BE2C (cell line): ENCODE measurements around the gene PRPF39.

Experiments used
- DNase-seq: peaks from one replicate; pipeline ENCODE4 v3.0.0-alpha.2; 2020
- H3K27me3 ChIP-seq: fragments of 250-450 bp; sonication (Bioruptor Pico); 2 replicates; pipeline ENCODE4 v1.5.1; 2020; ENCODE audit warnings: mild to moderate bottlenecking
- H3K36me3 ChIP-seq: fragments of 250-450 bp; sonication (Bioruptor Pico); 2 replicates; pipeline ENCODE4 v1.5.1; 2020; ENCODE audit warnings: mild to moderate bottlenecking
- H3K4me1 ChIP-seq: fragments of 250-450 bp; sonication (Bioruptor Pico); 2 replicates; pipeline ENCODE4 v1.5.1; 2020
- H3K4me3 ChIP-seq: 2 replicates; pipeline ENCODE4 v1.5.1; 2011; ENCODE audit warnings: low read depth, low read length
- H3K9me3 ChIP-seq: fragments of 250-450 bp; sonication (Bioruptor Pico); 2 replicates; pipeline ENCODE4 v1.5.1; 2020
- CTCF ChIP-seq: IDR thresholded peaks from 2 replicates; pipeline ENCODE4 v1.5.1; 2012; ENCODE audit warnings: mild to moderate bottlenecking, low read depth, low read length

PRPF39 gene

GRCh38 chr14:45057881-45058364, 26.0 kb upstream of the PRPF39 start:
- no peak for DNase-seq
- TF ChIP-seq CTCF, result no peak
- no peaks in the 10 kb centered on the region for H3K27me3 ChIP-seq

GRCh38 chr14:45060551-45060950, 23.4 kb upstream of the PRPF39 start:
- no peak for TF ChIP-seq CTCF
- no peaks in the 10 kb centered on the region; the same call in 1 of the 2 replicates for H3K9me3 ChIP-seq

More at GRCh38 chr14:45057881-45058364, 26.0 kb upstream of the PRPF39 start:
- H3K4me1 ChIP-seq, result no peaks in the 10 kb centered on the region
- peaks cover 20% of the 10 kb centered on the region for H3K36me3 ChIP-seq
- no peak overlapping the region for H3K4me3 ChIP-seq
- no peaks in the 10 kb centered on the region; the same call in 1 of the 2 replicates for H3K9me3 ChIP-seq

GRCh38 chr14:45065540-45065939, 18.4 kb upstream of the PRPF39 start:
- DNase-seq, result no peak
- H3K4me1 ChIP-seq, result no peaks in the 10 kb centered on the region
- H3K27me3 ChIP-seq, result no peaks in the 10 kb centered on the region
- no peak for TF ChIP-seq CTCF
- no peak overlapping the region for H3K4me3 ChIP-seq
- H3K36me3 ChIP-seq, result peaks cover 13% of the 10 kb centered on the region
- H3K9me3 ChIP-seq, result no peaks in the 10 kb centered on the region

More at GRCh38 chr14:45060551-45060950, 23.4 kb upstream of the PRPF39 start:
- Histone ChIP-seq H3K36me3 (peaks cover 4% of the 10 kb centered on the region), H3K4me3 (no peak overlapping the region), H3K27me3 (no peaks in the 10 kb centered on the region), H3K4me1 (no peaks in the 10 kb centered on the region)
- no peak for DNase-seq

GRCh38 chr14:45065956-45066355, 18.0 kb upstream of the PRPF39 start:
- Histone ChIP-seq H3K27me3 (no peaks in the 10 kb centered on the region), H3K9me3 (no peaks in the 10 kb centered on the region), H3K4me3 (no peak overlapping the region), H3K4me1 (no peaks in the 10 kb centered on the region), H3K36me3 (peaks cover 13% of the 10 kb centered on the region)
- TF ChIP-seq CTCF, result no peak
- no peak for DNase-seq

- H3K9me3 ChIP-seq, result no peaks in the 10 kb centered on the region
- no peaks in the 10 kb centered on the region for H3K4me1 ChIP-seq
- no peak for TF ChIP-seq CTCF
- H3K27me3 ChIP-seq, result no peaks in the 10 kb centered on the region
- no peak overlapping the region for H3K4me3 ChIP-seq
- peaks cover 13% of the 10 kb centered on the region for H3K36me3 ChIP-seq
- no peak for DNase-seq
These were observed 17.2 kb upstream of the PRPF39 start for GRCh38 chr14:45066667-45067066.

GRCh38 chr14:45068396-45068795, 15.5 kb upstream of the PRPF39 start:
- H3K9me3 ChIP-seq, result no peaks in the 10 kb centered on the region
- H3K36me3 ChIP-seq, result peaks cover 13% of the 10 kb centered on the region
- H3K27me3 ChIP-seq, result no peaks in the 10 kb centered on the region
- no peak overlapping the region for H3K4me3 ChIP-seq
- no peaks in the 10 kb centered on the region for H3K4me1 ChIP-seq
- no peak for DNase-seq
- no peak for TF ChIP-seq CTCF
